Measurements from ENCODE around the gene RNF146. TPM values are rescaled to one million over a fixed set of nuclear protein-coding genes. Genes with fewer than 3 reads are reported as not detected.

RNF146 gene
- polyA plus RNA-seq, 2 of the 4 experiments (the other 2 are of a cell fraction), result 18.9 to 33.2 TPM

DNA sequence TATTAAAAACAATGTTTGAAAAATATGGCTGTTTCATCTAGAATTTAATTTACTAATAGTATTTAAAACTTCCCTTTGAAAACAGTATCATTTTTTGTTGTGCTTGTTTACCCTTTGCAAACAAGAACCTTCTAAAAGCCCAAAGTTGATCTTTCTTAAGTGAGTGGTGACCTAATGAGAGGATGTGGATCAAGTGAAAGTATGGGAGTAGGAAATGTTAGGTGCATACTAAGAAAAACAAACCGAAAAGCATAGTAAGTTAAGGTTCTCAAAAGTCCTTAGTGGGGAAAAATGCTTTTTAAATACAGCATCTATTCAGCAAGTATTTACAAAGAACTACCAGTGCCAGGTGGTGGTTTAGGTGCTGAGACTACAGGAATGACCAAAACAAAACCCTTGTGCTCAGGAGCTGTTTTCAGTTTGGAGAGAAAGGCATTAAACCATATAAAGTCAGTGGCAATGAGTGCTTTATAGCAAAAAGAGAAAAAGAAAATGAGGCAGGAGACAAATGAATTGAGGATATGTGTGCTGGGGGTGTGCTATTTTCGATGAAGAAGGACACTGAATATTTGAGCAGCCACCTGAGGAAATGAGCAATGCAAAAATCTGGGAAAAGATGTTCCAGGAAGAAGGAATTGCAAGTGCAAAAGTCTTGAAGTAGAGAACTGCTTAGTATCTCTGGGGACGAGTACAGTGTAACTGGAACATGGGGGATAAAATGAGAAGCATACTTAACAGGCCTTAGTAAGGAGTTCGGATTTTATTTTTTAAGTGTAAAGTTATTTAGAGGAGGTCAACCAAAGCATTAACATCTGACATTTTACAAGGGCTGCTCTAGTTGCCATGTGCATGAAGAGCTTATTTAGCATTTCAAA, 24.0 kb downstream of the RNF146 start:
- Histone ChIP-seq H3K27ac (no peak overlapping the region), H3K4me3 (no peak overlapping the region), H3K9me3 (no peaks in the 10 kb centered on the region), H3K4me2 (no peak overlapping the region), H3K4me1 (no peaks in the 10 kb centered on the region)
- 84% methylated on average over 4 of the region's 4 CpGs for WGBS (ENCODE audit: missing lambda C conversion rate)
- FAIRE-seq (no peak), DNase-seq (ENCODE audit: low read depth in 1 of 2, low spot score in 1 of 2) (no peak), ATAC-seq (no peak)
- POLR2A ChIA-PET, result no interaction called here
- TF ChIP-seq MYC (IDR thresholded peaks at IDR 0.05; ENCODE audit: borderline replicate concordance, low read length) (no peak), JUN (IDR thresholded peaks at IDR 0.05) (no peak), ZC3H11A (IDR thresholded peaks at IDR 0.05) (no peak), NR3C1 (IDR thresholded peaks at IDR 0.05) (no peak), HOXA7 (CRISPR knock-in tag; IDR thresholded peaks at IDR 0.05) (no peak), FOXS1 (CRISPR knock-in tag; IDR thresholded peaks at IDR 0.05) (no peak), HOXB13 (CRISPR knock-in tag; IDR thresholded peaks at IDR 0.05; ENCODE audit: low read depth) (no peak), FOSB (CRISPR knock-in tag; IDR thresholded peaks at IDR 0.05) (no peak), PHF8 (IDR thresholded peaks at IDR 0.05; ENCODE audit: borderline replicate concordance, low read depth) (no peak), EP300 (IDR thresholded peaks at IDR 0.05) (no peak), EHF (CRISPR knock-in tag; IDR thresholded peaks at IDR 0.05) (no peak)
- TF ChIP-seq, protein P1, sequence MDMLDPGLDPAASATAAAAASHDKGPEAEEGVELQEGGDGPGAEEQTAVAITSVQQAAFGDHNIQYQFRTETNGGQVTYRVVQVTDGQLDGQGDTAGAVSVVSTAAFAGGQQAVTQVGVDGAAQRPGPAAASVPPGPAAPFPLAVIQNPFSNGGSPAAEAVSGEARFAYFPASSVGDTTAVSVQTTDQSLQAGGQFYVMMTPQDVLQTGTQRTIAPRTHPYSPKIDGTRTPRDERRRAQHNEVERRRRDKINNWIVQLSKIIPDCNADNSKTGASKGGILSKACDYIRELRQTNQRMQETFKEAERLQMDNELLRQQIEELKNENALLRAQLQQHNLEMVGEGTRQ (IDR thresholded peaks at IDR 0.05), result no peak
- TF ChIP-seq, protein P2, sequence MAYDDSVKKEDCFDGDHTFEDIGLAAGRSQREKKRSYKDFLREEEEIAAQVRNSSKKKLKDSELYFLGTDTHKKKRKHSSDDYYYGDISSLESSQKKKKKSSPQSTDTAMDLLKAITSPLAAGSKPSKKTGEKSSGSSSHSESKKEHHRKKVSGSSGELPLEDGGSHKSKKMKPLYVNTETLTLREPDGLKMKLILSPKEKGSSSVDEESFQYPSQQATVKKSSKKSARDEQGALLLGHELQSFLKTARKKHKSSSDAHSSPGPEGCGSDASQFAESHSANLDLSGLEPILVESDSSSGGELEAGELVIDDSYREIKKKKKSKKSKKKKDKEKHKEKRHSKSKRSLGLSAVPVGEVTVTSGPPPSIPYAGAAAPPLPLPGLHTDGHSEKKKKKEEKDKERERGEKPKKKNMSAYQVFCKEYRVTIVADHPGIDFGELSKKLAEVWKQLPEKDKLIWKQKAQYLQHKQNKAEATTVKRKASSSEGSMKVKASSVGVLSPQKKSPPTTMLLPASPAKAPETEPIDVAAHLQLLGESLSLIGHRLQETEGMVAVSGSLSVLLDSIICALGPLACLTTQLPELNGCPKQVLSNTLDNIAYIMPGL (CRISPR knock-in tag; IDR thresholded peaks at IDR 0.05; ENCODE audit: borderline replicate concordance), result no peak
- TF ChIP-seq, protein P3, sequence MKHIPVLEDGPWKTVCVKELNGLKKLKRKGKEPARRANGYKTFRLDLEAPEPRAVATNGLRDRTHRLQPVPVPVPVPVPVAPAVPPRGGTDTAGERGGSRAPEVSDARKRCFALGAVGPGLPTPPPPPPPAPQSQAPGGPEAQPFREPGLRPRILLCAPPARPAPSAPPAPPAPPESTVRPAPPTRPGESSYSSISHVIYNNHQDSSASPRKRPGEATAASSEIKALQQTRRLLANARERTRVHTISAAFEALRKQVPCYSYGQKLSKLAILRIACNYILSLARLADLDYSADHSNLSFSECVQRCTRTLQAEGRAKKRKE (CRISPR knock-in tag; IDR thresholded peaks at IDR 0.05; ENCODE audit: low read depth), result no peak
- CTCF ChIA-PET, result interaction anchor here (1.1 kb wide), 1 partner anchor 13 kb away, joined by 3 read pairs; no protein-coding TSS in a partner anchor

DNA sequence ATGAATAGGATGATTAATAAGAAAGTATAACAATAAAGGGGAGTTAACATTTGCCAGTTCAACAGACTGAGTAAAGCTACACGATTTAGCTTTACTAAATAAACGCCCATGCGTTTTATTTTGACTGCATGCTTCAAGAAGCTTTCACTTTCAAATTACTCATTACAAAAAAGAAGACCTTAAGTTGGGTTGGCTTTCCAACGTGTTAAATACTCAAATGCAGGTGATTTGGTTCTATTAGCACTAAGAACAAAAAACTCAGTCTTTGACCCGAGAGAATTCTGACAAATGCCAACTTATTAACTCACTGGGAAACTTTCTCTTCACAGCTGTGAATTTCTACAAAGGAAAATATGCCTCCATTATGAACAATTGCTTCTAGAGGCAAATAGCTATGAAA, 24.8 kb downstream of the RNF146 start:
- Histone ChIP-seq H3K4me3 (no peak overlapping the region), H3K4me1 (no peaks in the 10 kb centered on the region), H3K27ac (no peak overlapping the region), H3K4me2 (no peak overlapping the region), H3K9me3 (no peaks in the 10 kb centered on the region)
- FAIRE-seq (no peak), ATAC-seq (no peak), DNase-seq (ENCODE audit: low read depth in 1 of 2, low spot score in 1 of 2) (no peak)
- 78% methylated on average over 5 of the region's 5 CpGs for WGBS (ENCODE audit: missing lambda C conversion rate)
- POLR2A ChIA-PET, result no interaction called here
- TF ChIP-seq EP300 (IDR thresholded peaks at IDR 0.05), result no peak
- no peak for TF ChIP-seq GATA3 (IDR thresholded peaks at IDR 0.05; ENCODE audit: borderline replicate concordance)
- TF ChIP-seq FOSB (CRISPR knock-in tag; IDR thresholded peaks at IDR 0.05), result no peak
- TF ChIP-seq CHD2 (IDR thresholded peaks at IDR 0.05; ENCODE audit: low read length, partially characterized antibody), result no peak
- no peak for TF ChIP-seq CBX2 (IDR thresholded peaks at IDR 0.05; ENCODE audit: borderline replicate concordance, low read depth)
- no peak for TF ChIP-seq EHF (CRISPR knock-in tag; IDR thresholded peaks at IDR 0.05)
- TF ChIP-seq ZFP36 (IDR thresholded peaks at IDR 0.05; ENCODE audit: borderline replicate concordance, partially characterized antibody), result no peak
- TF ChIP-seq CEBPB (IDR thresholded peaks at IDR 0.05), result no peak
- CTCF ChIA-PET, result no interaction called here
